HepG2 (cell line): ENCODE results near the gene RAET1E. TPM values are rescaled to one million over a fixed set of nuclear protein-coding genes. Genes with fewer than 3 reads are reported as not detected.
A peak's percentile ranks its signal among the peaks of the same experiment; 100 is the strongest.

Source experiments
- ATF2 ChIP-seq: sonication (generic); formaldehyde crosslinking; IDR thresholded peaks from 2 replicates; pipeline ENCODE4 v1.4.0; 2020; ENCODE audit warnings: missing genetic modification reagents
- CERS6 ChIP-seq: sonication (generic); formaldehyde crosslinking; IDR thresholded peaks from 2 replicates; pipeline ENCODE4 v1.5.0; 2020; ENCODE audit warnings: missing genetic modification reagents
- ERF ChIP-seq: IDR thresholded peaks from 2 replicates; pipeline ENCODE4 v1.6.1; 2018; ENCODE audit warnings: missing biosample characterization, missing genetic modification reagents
- HNF4G ChIP-seq, 2 experiments: sonication (generic) in 1 of 2; formaldehyde crosslinking in 1 of 2; IDR thresholded peaks; 2 replicates each; pipeline versions ENCODE4 v1.4.0 to v1.6.1; 2011 to 2020; ENCODE audit warnings: borderline replicate concordance in 2 of 2, low read depth in 2 of 2, mild to moderate bottlenecking in 2 of 2, low read length in 1 of 2, missing genetic modification reagents in 1 of 2, moderate library complexity in 1 of 2
- IKZF4 ChIP-seq: sonication (generic); formaldehyde crosslinking; IDR thresholded peaks from 2 replicates; pipeline ENCODE4 v1.5.1; 2020; ENCODE audit warnings: borderline replicate concordance, mild to moderate bottlenecking, low read depth, missing genetic modification reagents; ENCODE audit errors: not compliant biosample characterization
- JUNB ChIP-seq: sonication (generic); formaldehyde crosslinking; IDR thresholded peaks from 2 replicates; pipeline ENCODE4 v1.8.0; 2022; ENCODE audit warnings: missing genetic modification reagents, mild to moderate bottlenecking, borderline replicate concordance
- MZF1 ChIP-seq: sonication (generic); formaldehyde crosslinking; IDR thresholded peaks from 2 replicates; pipeline ENCODE4 v1.8.1; 2023; ENCODE audit warnings: mild to moderate bottlenecking, missing genetic modification reagents, borderline replicate concordance
- PATZ1 ChIP-seq: sonication (generic); formaldehyde crosslinking; IDR thresholded peaks from 2 replicates; pipeline ENCODE4 v1.4.0; 2020; ENCODE audit warnings: missing genetic modification reagents
- RBAK ChIP-seq: sonication (generic); formaldehyde crosslinking; IDR thresholded peaks from 2 replicates; pipeline ENCODE4 v1.5.1; 2020; ENCODE audit warnings: mild to moderate bottlenecking, missing genetic modification reagents
- TRIM22 ChIP-seq: fragments of 450-650 bp; IDR thresholded peaks from 2 replicates; pipeline ENCODE4 v1.6.1; 2017
- ZBTB37 ChIP-seq: sonication (generic); formaldehyde crosslinking; IDR thresholded peaks from 2 replicates; pipeline ENCODE4 v1.4.0; 2020; ENCODE audit warnings: mild to moderate bottlenecking, missing genetic modification reagents
- ZBTB8A ChIP-seq: sonication (generic); formaldehyde crosslinking; IDR thresholded peaks from 2 replicates; pipeline ENCODE4 v1.4.0; 2020; ENCODE audit warnings: mild to moderate bottlenecking, low read depth, missing genetic modification reagents, borderline replicate concordance
- ZFP37 ChIP-seq: sonication (generic); formaldehyde crosslinking; IDR thresholded peaks from 2 replicates; pipeline ENCODE4 v1.4.0; 2020; ENCODE audit warnings: missing genetic modification reagents, borderline replicate concordance
- ZFP91 ChIP-seq: sonication (generic); formaldehyde crosslinking; IDR thresholded peaks from 2 replicates; pipeline ENCODE4 v1.9.0; 2022; ENCODE audit warnings: missing genetic modification reagents, mild to moderate bottlenecking, borderline replicate concordance
- ZIK1 ChIP-seq: sonication (generic); formaldehyde crosslinking; IDR thresholded peaks from 2 replicates; pipeline ENCODE4 v1.5.0; 2020; ENCODE audit warnings: mild to moderate bottlenecking, low read depth, missing genetic modification reagents, borderline replicate concordance
- ZNF562 ChIP-seq: sonication (generic); formaldehyde crosslinking; IDR thresholded peaks from 2 replicates; pipeline ENCODE4 v1.8.0; 2022; ENCODE audit warnings: missing genetic modification reagents, borderline replicate concordance
- ZNF598 ChIP-seq: sonication (generic); formaldehyde crosslinking; IDR thresholded peaks from 2 replicates; pipeline ENCODE4 v1.5.1; 2020; ENCODE audit warnings: mild to moderate bottlenecking, missing genetic modification reagents, borderline replicate concordance
- polyA plus RNA-seq, 8 experiments: library from polyadenylated mRNA; depleted of rRNA in 3 of 8; stranded (reverse) in 7 of 8; unstranded in 1 of 8; fragments of >200 nt; fragmentation: Illumina TruSeq in 4 of 8; extraction: Trizol in 4 of 8; gene quantifications; 2 replicates each; pipeline versions ENCODE4 v1.2.1 to v1.2.3, GENCODE V29; 2011 to 2016; ENCODE audit warnings: low read depth in 4 of 8, missing spikeins in 1 of 8, mixed read lengths in 1 of 8; ENCODE audit not compliant: insufficient read depth in 1 of 8
- total RNA-seq, 5 experiments: library from RNA; depleted of rRNA; stranded (reverse); fragments of >200 nt; fragmentation: Illumina TruSeq; extraction: Trizol; gene quantifications; 2 replicates each; pipeline ENCODE4 v1.2.3, GENCODE V29; 2016; ENCODE audit warnings: low read depth in 1 of 5

The RAET1E gene
- total and polyA plus RNA-seq, 2 of the 13 experiments (the other 11 are each of a cell fraction or from before 2014, with no cell fraction given): not detected

GRCh38 chr6:149934249-149935156 is 36.6 kb upstream of the RAET1E start (continued):
- TF ChIP-seq ZFP91 (CRISPR knock-in tag) (no peak), ZNF562 (CRISPR knock-in tag) (peak; percentile 20; the same call in 1 of the 2 replicates), JUNB (no peak), ZNF598 (no peak), ATF2 (CRISPR knock-in tag) (0 out of 2 replicates have a peak, but pooled peaks have one; percentile 30), MZF1 (no peak), IKZF4 (CRISPR knock-in tag) (no peak), RBAK (CRISPR knock-in tag) (no peak), HNF4G (IDR thresholded peaks at IDR 0.05; ENCODE audit: borderline replicate concordance, low read depth, low read length) (no peak), HNF4G (CRISPR knock-in tag; IDR thresholded peaks at IDR 0.05; ENCODE audit: borderline replicate concordance, low read depth) (no peak), ZBTB8A (CRISPR knock-in tag) (no peak), ZFP37 (CRISPR knock-in tag) (no peak), ERF (CRISPR knock-in tag) (no peak), ZBTB37 (no peak), TRIM22 (peak; percentile 60; the same call in 1 of the 2 replicates), PATZ1 (CRISPR knock-in tag) (no peak), ZIK1 (CRISPR knock-in tag) (no peak), CERS6 (CRISPR knock-in tag) (no peak)
